ENCODE measurements around the gene ASAP2. TPM values are rescaled to one million over a fixed set of nuclear protein-coding genes. Genes with fewer than 3 reads are reported as not detected.

ASAP2 gene
- total RNA-seq, 1 experiment from 2014 or later, result 60.3 TPM

DNA sequence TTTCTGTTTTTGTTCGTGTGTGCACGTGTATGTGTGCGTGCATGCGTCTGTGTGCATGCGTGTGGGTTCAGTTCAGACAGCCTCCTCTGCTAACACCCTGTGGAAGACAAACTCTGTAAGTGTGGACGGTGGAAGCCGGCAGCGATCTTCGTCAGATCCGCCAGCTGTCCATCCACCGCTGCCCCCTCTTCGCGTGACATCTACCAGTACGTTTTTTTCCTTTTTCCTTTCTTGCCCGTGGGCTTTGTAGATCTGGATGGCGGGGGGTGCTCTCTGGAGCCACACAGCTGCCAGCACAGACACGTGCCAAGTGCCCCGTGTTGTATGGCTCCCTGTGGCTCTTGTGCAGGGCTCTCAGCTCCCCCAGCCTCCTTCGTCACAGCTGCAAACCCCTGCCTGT, 184.4 kb downstream of the ASAP2 start:
- H3K36me3 ChIP-seq (ENCODE audit: low read depth), result peaks cover 44% of the 10 kb centered on the region
- H3K4me2 ChIP-seq, result no peak overlapping the region
- DNase-seq, result no peak
- ChIA-PET CTCF (no interaction called here), POLR2A (ENCODE audit: unreplicated experiment) (no interaction called here)
- no peaks in the 10 kb centered on the region for H3K27me3 ChIP-seq (ENCODE audit: insufficient read depth, low read depth)
- peaks cover 10% of the 10 kb centered on the region; the same call in 1 of the 2 replicates for H3K79me2 ChIP-seq (ENCODE audit: low read depth)
- H3K9me3 ChIP-seq (ENCODE audit: insufficient read depth, low read depth), result no peaks in the 10 kb centered on the region
- no peak for TF ChIP-seq EZH2 (IDR thresholded peaks at IDR 0.05; ENCODE audit: low read depth)
- TF ChIP-seq, protein P1, sequence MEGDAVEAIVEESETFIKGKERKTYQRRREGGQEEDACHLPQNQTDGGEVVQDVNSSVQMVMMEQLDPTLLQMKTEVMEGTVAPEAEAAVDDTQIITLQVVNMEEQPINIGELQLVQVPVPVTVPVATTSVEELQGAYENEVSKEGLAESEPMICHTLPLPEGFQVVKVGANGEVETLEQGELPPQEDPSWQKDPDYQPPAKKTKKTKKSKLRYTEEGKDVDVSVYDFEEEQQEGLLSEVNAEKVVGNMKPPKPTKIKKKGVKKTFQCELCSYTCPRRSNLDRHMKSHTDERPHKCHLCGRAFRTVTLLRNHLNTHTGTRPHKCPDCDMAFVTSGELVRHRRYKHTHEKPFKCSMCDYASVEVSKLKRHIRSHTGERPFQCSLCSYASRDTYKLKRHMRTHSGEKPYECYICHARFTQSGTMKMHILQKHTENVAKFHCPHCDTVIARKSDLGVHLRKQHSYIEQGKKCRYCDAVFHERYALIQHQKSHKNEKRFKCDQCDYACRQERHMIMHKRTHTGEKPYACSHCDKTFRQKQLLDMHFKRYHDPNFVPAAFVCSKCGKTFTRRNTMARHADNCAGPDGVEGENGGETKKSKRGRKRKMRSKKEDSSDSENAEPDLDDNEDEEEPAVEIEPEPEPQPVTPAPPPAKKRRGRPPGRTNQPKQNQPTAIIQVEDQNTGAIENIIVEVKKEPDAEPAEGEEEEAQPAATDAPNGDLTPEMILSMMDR (conservative IDR thresholded peaks at IDR 0.05), result no peak
- no peak overlapping the region for H2AFZ ChIP-seq
- H3K9me2 ChIP-seq (ENCODE audit: insufficient read depth), result no peaks in the 10 kb centered on the region
- H3F3A ChIP-seq (ENCODE audit: insufficient read depth, low read depth), result peaks cover 45% of the 10 kb centered on the region
- peaks cover 18% of the 10 kb centered on the region for H3K4me1 ChIP-seq (replicated peaks; ENCODE audit: insufficient read depth)
- no peak overlapping the region for H3K27ac ChIP-seq
- no TSS peak for BruUV-seq (replicated peaks)
- no peak overlapping the region for H3K4me3 ChIP-seq
- intact Hi-C loops (cut with micrococcal nuclease; ENCODE audit: unreplicated experiment), result no loop called here
- no peaks in the 10 kb centered on the region for H4K20me1 ChIP-seq (ENCODE audit: insufficient read depth)

DNA sequence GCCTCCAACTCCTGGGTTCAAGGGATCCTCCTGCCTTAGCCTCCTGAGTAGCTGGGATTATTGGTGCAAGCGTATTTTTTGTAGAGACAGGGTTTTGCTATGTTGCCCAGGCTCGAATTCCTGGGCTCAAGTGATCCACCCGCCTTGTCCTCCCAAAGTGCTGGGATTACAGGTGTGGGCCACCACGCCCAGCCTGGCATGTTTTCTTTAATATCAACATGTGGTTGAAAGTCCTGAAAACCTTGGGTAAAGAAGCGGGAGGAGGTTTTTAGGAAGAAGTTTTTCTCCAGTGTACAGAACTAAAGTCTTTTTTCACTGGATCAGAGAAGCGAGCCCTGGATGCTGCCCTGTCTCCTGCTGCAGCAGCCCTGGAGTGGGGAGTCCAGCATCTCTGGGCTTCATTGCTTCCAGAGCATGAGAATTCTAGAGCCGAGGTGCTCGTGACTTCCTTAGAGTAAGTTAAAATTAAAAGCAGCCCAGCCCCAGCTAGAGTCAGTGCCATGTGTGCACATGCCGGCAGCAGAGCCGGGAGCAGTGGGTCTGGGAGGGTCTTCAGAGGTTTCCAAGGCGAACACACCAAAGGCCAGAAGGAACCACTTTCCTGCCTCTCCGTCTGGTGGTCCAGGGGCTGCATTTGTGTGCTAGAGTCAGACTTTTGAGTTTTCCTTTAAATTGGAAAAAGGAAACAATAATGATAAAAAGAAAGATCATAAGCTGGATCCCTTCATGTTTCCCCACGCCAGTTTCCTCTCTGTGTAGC, 185.5 kb downstream of the ASAP2 start:
- CTCF ChIA-PET, result no interaction called here
- H3K9me3 ChIP-seq (ENCODE audit: insufficient read depth, low read depth), result no peaks in the 10 kb centered on the region
- BruUV-seq (replicated peaks), result no TSS peak
- H4K20me1 ChIP-seq (ENCODE audit: insufficient read depth), result no peaks in the 10 kb centered on the region; the same call in 1 of the 2 replicates
- TF ChIP-seq, protein P1 (conservative IDR thresholded peaks at IDR 0.05), result no peak
- no peak for TF ChIP-seq EZH2 (IDR thresholded peaks at IDR 0.05; ENCODE audit: low read depth)
- POLR2A ChIA-PET (ENCODE audit: unreplicated experiment), result no interaction called here
- no peak overlapping the region for H3K27ac ChIP-seq
- H2AFZ ChIP-seq, result no peak overlapping the region
- peaks cover 46% of the 10 kb centered on the region for H3F3A ChIP-seq (ENCODE audit: insufficient read depth, low read depth)
- no peak overlapping the region for H3K4me3 ChIP-seq
- H3K79me2 ChIP-seq (ENCODE audit: low read depth), result peaks cover 10% of the 10 kb centered on the region; the same call in 1 of the 2 replicates
- DNase-seq, result no peak
- no peak overlapping the region for H3K4me2 ChIP-seq
- peaks cover 51% of the 10 kb centered on the region for H3K36me3 ChIP-seq (ENCODE audit: low read depth)
- no peaks in the 10 kb centered on the region for H3K27me3 ChIP-seq (ENCODE audit: insufficient read depth, low read depth)
- H3K4me1 ChIP-seq (replicated peaks; ENCODE audit: insufficient read depth), result peaks cover 11% of the 10 kb centered on the region
- H3K9me2 ChIP-seq (ENCODE audit: insufficient read depth), result no peaks in the 10 kb centered on the region
- intact Hi-C loops (cut with micrococcal nuclease; ENCODE audit: unreplicated experiment), result loop anchor here (1.0 kb wide), 1 partner anchor 46 kb away; no protein-coding TSS in a partner anchor

DNA sequence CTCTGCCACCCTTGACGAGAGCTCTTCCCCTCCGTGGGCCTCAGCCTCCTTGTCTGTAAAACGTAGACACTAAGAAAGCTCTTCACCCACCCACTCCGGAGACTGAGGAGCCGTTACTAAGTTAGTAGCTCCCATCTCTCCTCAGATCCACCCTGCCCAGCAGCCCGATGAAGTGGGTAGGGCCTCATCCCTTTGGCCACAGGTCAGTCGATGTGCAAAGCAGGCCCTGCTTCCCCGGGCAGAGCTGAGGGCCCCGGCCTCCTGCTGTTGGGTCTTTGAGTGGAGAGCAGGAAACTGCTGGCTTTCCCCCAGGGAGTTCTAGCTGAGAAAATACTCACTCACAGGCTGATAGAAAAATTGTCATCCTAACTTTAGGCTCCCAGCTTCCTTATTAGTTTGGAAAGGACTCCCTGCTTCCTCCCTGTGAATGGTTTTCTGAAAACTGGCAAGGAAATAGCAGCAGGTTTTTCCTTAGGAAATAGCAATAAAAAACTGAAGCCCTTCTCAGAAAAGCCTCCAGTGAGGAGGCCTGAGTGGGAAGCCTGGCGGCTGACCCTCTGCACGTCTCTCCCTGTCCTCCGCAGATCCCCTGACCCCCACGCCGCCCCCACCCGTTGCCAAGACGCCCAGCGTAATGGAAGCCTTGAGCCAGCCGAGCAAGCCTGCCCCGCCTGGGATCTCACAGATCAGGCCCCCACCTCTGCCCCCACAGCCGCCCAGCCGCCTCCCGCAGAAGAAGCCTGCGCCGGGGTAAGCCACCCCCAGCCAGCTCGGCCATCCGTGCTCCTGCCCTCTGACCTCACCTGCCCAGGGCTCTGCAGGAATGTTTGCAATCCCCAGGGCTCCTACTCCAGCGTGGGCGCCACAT, 186.5 kb downstream of the ASAP2 start:
- no peak for DNase-seq
- no peak overlapping the region for H2AFZ ChIP-seq
- BruUV-seq (replicated peaks), result no TSS peak
- peaks cover 50% of the 10 kb centered on the region for H3K36me3 ChIP-seq (ENCODE audit: low read depth)
- peaks cover 2% of the 10 kb centered on the region; the same call in 1 of the 2 replicates for H3K79me2 ChIP-seq (ENCODE audit: low read depth)
- H3K27me3 ChIP-seq (ENCODE audit: insufficient read depth, low read depth), result no peaks in the 10 kb centered on the region
- 0 out of 2 replicates have a peak, but pooled peaks cover 4% of the 10 kb centered on the region for H3K4me1 ChIP-seq (replicated peaks; ENCODE audit: insufficient read depth)
- H3K4me2 ChIP-seq, result no peak overlapping the region
- POLR2A ChIA-PET (ENCODE audit: unreplicated experiment), result no interaction called here
- peaks cover 42% of the 10 kb centered on the region for H3F3A ChIP-seq (ENCODE audit: insufficient read depth, low read depth)
- H3K27ac ChIP-seq, result no peak overlapping the region
- H3K9me3 ChIP-seq (ENCODE audit: insufficient read depth, low read depth), result no peaks in the 10 kb centered on the region
- intact Hi-C loops (cut with micrococcal nuclease; ENCODE audit: unreplicated experiment), result loop anchor here (1.0 kb wide), 1 partner anchor 45 kb away; no protein-coding TSS in a partner anchor
- H4K20me1 ChIP-seq (ENCODE audit: insufficient read depth), result no peaks in the 10 kb centered on the region; the same call in 1 of the 2 replicates
- TF ChIP-seq, protein P1 (conservative IDR thresholded peaks at IDR 0.05), result no peak
- no peak for TF ChIP-seq EZH2 (IDR thresholded peaks at IDR 0.05; ENCODE audit: low read depth)
- H3K9me2 ChIP-seq (ENCODE audit: insufficient read depth), result no peaks in the 10 kb centered on the region
- CTCF ChIA-PET, result no interaction called here
- H3K4me3 ChIP-seq, result no peak overlapping the region

All from PC-9 (cell line).